DND-41 (cell line): ENCODE results near the gene CCDC192.

Experiments
- ATAC-seq: fragments of 200-7000 bp; cut with Tn5 transposase; 3 replicates; pipeline ENCODE4 v1.9.1; 2021; ENCODE audit warnings: low read depth; ENCODE audit not compliant: insufficient read depth
- DNase-seq: peaks from one replicate; pipeline ENCODE4 v3.0.0-alpha.2; 2020
- H2AFZ ChIP-seq: 2 replicates; pipeline ENCODE4 v1.6.0; 2012; ENCODE audit warnings: low read depth, low read length
- H3K27ac ChIP-seq: 2 replicates; pipeline ENCODE4 v1.5.1; 2012; ENCODE audit warnings: low read length, inconsistent platforms
- H3K27me3 ChIP-seq: fragments of 200-600 bp; sonication (generic); 2 replicates; pipeline ENCODE4 v1.6.0; 2012; ENCODE audit warnings: low read length, mild to moderate bottlenecking, inconsistent platforms; ENCODE audit not compliant: insufficient read depth, poor library complexity
- H3K36me3 ChIP-seq: 2 replicates; pipeline ENCODE4 v1.5.1; 2012; ENCODE audit warnings: low read length, inconsistent platforms; ENCODE audit not compliant: insufficient read depth
- H3K4me1 ChIP-seq: 2 replicates; pipeline ENCODE4 v1.5.1; 2012; ENCODE audit warnings: mild to moderate bottlenecking, low read length; ENCODE audit not compliant: insufficient read depth
- H3K4me2 ChIP-seq: 2 replicates; pipeline ENCODE4 v1.6.0; 2012; ENCODE audit warnings: mild to moderate bottlenecking, moderate library complexity, low read length, inconsistent platforms; ENCODE audit not compliant: insufficient read depth
- H3K4me3 ChIP-seq, 2 experiments: fragments of 200-600 bp in 1 of 2; shearing (Covaris generic) in 1 of 2; 2 replicates each; pipeline ENCODE4 v1.5.1; 2012 to 2016; ENCODE audit warnings: inconsistent platforms in 2 of 2, low read length in 2 of 2, mild to moderate bottlenecking in 2 of 2, low read depth in 1 of 2, moderate library complexity in 1 of 2
- H3K79me2 ChIP-seq: 2 replicates; pipeline ENCODE4 v1.6.0; 2012; ENCODE audit warnings: low read length, inconsistent platforms; ENCODE audit not compliant: insufficient read depth
- H3K9ac ChIP-seq: 2 replicates; pipeline ENCODE4 v1.6.0; 2012; ENCODE audit warnings: low read depth, mild to moderate bottlenecking, inconsistent platforms, low read length, moderate library complexity
- H3K9me3 ChIP-seq: 2 replicates; pipeline ENCODE4 v1.5.1; 2012; ENCODE audit warnings: low read length, moderate library complexity, mild to moderate bottlenecking, inconsistent platforms; ENCODE audit not compliant: insufficient read depth, severe bottlenecking
- H4K20me1 ChIP-seq: 2 replicates; pipeline ENCODE4 v1.6.0; 2012; ENCODE audit warnings: low read length; ENCODE audit not compliant: insufficient read depth
- CTCF ChIP-seq: IDR thresholded peaks from 2 replicates; pipeline ENCODE4 v1.5.1; 2012; ENCODE audit warnings: borderline replicate concordance, low read length, moderate library complexity, mild to moderate bottlenecking; ENCODE audit not compliant: poor library complexity, severe bottlenecking; ENCODE audit errors: extremely low read depth
- EZH2 ChIP-seq: IDR thresholded peaks from 3 replicates; pipeline ENCODE4 v1.6.1; 2012; ENCODE audit warnings: borderline replicate concordance, low read depth, mild to moderate bottlenecking, moderate library complexity, low read length, inconsistent platforms; ENCODE audit not compliant: severe bottlenecking

CCDC192 gene

GRCh38 chr5:127799293-127799905 lies 96.2 kb downstream of the CCDC192 start:
- H3K27ac ChIP-seq, result no peak overlapping the region
- no peaks in the 10 kb centered on the region for H3K9me3 ChIP-seq
- H3K9ac ChIP-seq, result no peak overlapping the region
- H4K20me1 ChIP-seq, result no peaks in the 10 kb centered on the region
- H3K27me3 ChIP-seq, result peaks cover 7% of the 10 kb centered on the region
- no peaks in the 10 kb centered on the region for H3K79me2 ChIP-seq
- no peak overlapping the region for H2AFZ ChIP-seq
- DNase-seq (no peak), ATAC-seq (no peak)
- no peak overlapping the region for H3K4me3 ChIP-seq
- H3K4me1 ChIP-seq, result no peaks in the 10 kb centered on the region
- no peak for TF ChIP-seq EZH2
- TF ChIP-seq CTCF, result no peak
- no peak overlapping the region for H3K4me2 ChIP-seq
- no peaks in the 10 kb centered on the region for H3K36me3 ChIP-seq

GRCh38 chr5:127801751-127802476 lies 98.7 kb downstream of the CCDC192 start:
- Histone ChIP-seq H3K27ac (no peak overlapping the region), H2AFZ (no peak overlapping the region), H3K9ac (no peak overlapping the region), H3K4me2 (no peak overlapping the region), H3K27me3 (peaks cover 11% of the 10 kb centered on the region), H3K4me3 (no peak overlapping the region), H3K79me2 (no peaks in the 10 kb centered on the region), H3K4me1 (no peaks in the 10 kb centered on the region), H3K36me3 (no peaks in the 10 kb centered on the region), H3K9me3 (no peaks in the 10 kb centered on the region), H4K20me1 (no peaks in the 10 kb centered on the region)
- no peak for DNase-seq
- no peak for TF ChIP-seq CTCF
- no peak for TF ChIP-seq EZH2
- no peak for ATAC-seq

GRCh38 chr5:127802477-127802865 lies 99.3 kb downstream of the CCDC192 start:
- Histone ChIP-seq H3K9ac (no peak overlapping the region), H3K79me2 (no peaks in the 10 kb centered on the region)
- no peak for DNase-seq

More at GRCh38 chr5:127802477-127802865, 99.3 kb downstream of the CCDC192 start:
- Histone ChIP-seq H2AFZ (no peak overlapping the region), H3K4me3 (no peak overlapping the region), H3K27ac (no peak overlapping the region), H3K9me3 (no peaks in the 10 kb centered on the region), H3K4me2 (no peak overlapping the region), H3K4me1 (no peaks in the 10 kb centered on the region), H3K27me3 (peaks cover 11% of the 10 kb centered on the region), H4K20me1 (no peaks in the 10 kb centered on the region), H3K36me3 (no peaks in the 10 kb centered on the region)
- TF ChIP-seq EZH2 (no peak), CTCF (no peak)
- no peak for ATAC-seq
